ENCODE measurements around the gene NXT1. TPM values are rescaled to one million over a fixed set of nuclear protein-coding genes. Genes with fewer than 3 reads are reported as not detected.

NXT1 gene
- polyA plus RNA-seq, 1 of the 3 experiments (the other 2 are of a cell fraction): 28.2 TPM

GRCh38 chr20:23341073-23341472 lies 9.5 kb upstream of the NXT1 start (continued):
- TF ChIP-seq FOSL2 (IDR thresholded peaks at IDR 0.05; ENCODE audit: borderline replicate concordance, low read depth) (no peak), MEF2A (IDR thresholded peaks at IDR 0.05; ENCODE audit: borderline replicate concordance, low read depth) (no peak), TCF12 (IDR thresholded peaks at IDR 0.05) (no peak)

DNA sequence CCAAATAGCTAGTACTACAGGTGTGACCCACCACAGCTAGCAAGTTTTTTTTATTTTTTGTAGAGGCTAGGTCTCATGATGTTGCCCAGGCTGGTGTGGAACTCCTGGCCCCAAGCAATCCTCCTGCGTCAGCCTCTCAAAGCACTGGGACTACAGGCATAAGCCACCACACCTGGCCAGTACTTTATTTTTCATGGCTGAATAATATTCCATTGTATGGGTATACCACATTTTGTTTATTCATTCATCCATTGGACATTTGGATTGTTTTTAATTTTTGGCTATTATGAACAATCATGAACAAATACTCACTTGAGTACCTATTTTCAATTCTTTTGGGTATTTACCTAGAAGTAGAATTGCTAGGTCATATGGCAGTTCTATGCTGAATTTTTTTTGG lies 7.0 kb upstream of the NXT1 start:
- Histone ChIP-seq H3K4me1 (ENCODE audit: control insufficient read depth in 1 of 2, insufficient read depth in 2 of 2, low read depth in 1 of 2, low read length in 1 of 2) (no peaks in the 10 kb centered on the region), H3K4me2 (no peak overlapping the region), H3K9ac (no peak overlapping the region), H3K4me3 (ENCODE audit: low read depth in 2 of 2, low read length in 1 of 2) (no peak overlapping the region), H2AFZ (ENCODE audit: low read depth) (no peak overlapping the region), H4K20me1 (ENCODE audit: insufficient read depth) (no peaks in the 10 kb centered on the region), H3K27ac (ENCODE audit: low read depth in 2 of 2, low read length in 1 of 2) (no peak overlapping the region), H3F3A (replicated peaks; ENCODE audit: insufficient read depth) (no peaks in the 10 kb centered on the region), H3K79me2 (ENCODE audit: insufficient read depth) (no peaks in the 10 kb centered on the region), H3K9me3 (no peaks in the 10 kb centered on the region), H3K27me3 (ENCODE audit: insufficient read depth) (peaks cover 31% of the 10 kb centered on the region; the same call in 1 of the 2 replicates), H3K36me3 (replicated peaks in 1 of 2; ENCODE audit: control insufficient read depth in 1 of 2, insufficient read depth in 2 of 2, low read length in 1 of 2) (no peaks in the 10 kb centered on the region), H3K9me2 (no peaks in the 10 kb centered on the region)
- TF ChIP-seq, protein P1, sequence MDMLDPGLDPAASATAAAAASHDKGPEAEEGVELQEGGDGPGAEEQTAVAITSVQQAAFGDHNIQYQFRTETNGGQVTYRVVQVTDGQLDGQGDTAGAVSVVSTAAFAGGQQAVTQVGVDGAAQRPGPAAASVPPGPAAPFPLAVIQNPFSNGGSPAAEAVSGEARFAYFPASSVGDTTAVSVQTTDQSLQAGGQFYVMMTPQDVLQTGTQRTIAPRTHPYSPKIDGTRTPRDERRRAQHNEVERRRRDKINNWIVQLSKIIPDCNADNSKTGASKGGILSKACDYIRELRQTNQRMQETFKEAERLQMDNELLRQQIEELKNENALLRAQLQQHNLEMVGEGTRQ (IDR thresholded peaks at IDR 0.05; ENCODE audit: borderline replicate concordance, low read depth, low read length): no peak
- no peak for TF ChIP-seq GABPA (IDR thresholded peaks at IDR 0.05; ENCODE audit: low read depth)
- no peak for TF ChIP-seq NFIC (IDR thresholded peaks at IDR 0.05; ENCODE audit: borderline replicate concordance)
- TF ChIP-seq RAD21 (IDR thresholded peaks at IDR 0.05; ENCODE audit: low read length): no peak
- no peak for TF ChIP-seq MAX (IDR thresholded peaks at IDR 0.05; ENCODE audit: low read depth)
- no peak for TF ChIP-seq MXI1 (IDR thresholded peaks at IDR 0.05; ENCODE audit: low read depth, low read length)
- no peak for TF ChIP-seq TCF12 (IDR thresholded peaks at IDR 0.05)
- TF ChIP-seq, protein P2, sequence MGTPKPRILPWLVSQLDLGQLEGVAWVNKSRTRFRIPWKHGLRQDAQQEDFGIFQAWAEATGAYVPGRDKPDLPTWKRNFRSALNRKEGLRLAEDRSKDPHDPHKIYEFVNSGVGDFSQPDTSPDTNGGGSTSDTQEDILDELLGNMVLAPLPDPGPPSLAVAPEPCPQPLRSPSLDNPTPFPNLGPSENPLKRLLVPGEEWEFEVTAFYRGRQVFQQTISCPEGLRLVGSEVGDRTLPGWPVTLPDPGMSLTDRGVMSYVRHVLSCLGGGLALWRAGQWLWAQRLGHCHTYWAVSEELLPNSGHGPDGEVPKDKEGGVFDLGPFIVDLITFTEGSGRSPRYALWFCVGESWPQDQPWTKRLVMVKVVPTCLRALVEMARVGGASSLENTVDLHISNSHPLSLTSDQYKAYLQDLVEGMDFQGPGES (IDR thresholded peaks at IDR 0.05; ENCODE audit: low read depth, low read length): no peak
- TF ChIP-seq CTCF (IDR thresholded peaks at IDR 0.05): no peak
- TF ChIP-seq EZH2phosphoT487 (IDR thresholded peaks at IDR 0.05; ENCODE audit: borderline replicate concordance, low read depth): no peak
- TF ChIP-seq RFX5 (IDR thresholded peaks at IDR 0.05; ENCODE audit: low read length): no peak
- no peak for TF ChIP-seq SIN3A (IDR thresholded peaks at IDR 0.05; ENCODE audit: borderline replicate concordance, low read depth, low read length)
- no peak for TF ChIP-seq CHD2 (IDR thresholded peaks at IDR 0.05; ENCODE audit: low read length, partially characterized antibody)
- no peak for TF ChIP-seq REST (IDR thresholded peaks at IDR 0.05; ENCODE audit: low read depth, low read length)
- TF ChIP-seq SMC3 (IDR thresholded peaks at IDR 0.05; ENCODE audit: low read depth, low read length): no peak
- no peak for DNase-seq
- POLR2A ChIA-PET: no interaction called here
- CTCF ChIA-PET: interaction anchor here (9.0 kb wide), 1 partner anchor 652 kb away, joined by 131 read pairs; no protein-coding TSS in a partner anchor
- WGBS (ENCODE audit: low lambda C conversion rate): 41% methylated on average over 1 of the region's 1 CpG

Data from SK-N-SH (cell line).